Measurements from ENCODE around the gene WFS1. TPM values are rescaled to one million over a fixed set of nuclear protein-coding genes. Genes with fewer than 3 reads are reported as not detected.

The WFS1 gene
- total RNA-seq, 4 donors from 2014 or later, result 124 to 174 (median 132) TPM

DNA sequence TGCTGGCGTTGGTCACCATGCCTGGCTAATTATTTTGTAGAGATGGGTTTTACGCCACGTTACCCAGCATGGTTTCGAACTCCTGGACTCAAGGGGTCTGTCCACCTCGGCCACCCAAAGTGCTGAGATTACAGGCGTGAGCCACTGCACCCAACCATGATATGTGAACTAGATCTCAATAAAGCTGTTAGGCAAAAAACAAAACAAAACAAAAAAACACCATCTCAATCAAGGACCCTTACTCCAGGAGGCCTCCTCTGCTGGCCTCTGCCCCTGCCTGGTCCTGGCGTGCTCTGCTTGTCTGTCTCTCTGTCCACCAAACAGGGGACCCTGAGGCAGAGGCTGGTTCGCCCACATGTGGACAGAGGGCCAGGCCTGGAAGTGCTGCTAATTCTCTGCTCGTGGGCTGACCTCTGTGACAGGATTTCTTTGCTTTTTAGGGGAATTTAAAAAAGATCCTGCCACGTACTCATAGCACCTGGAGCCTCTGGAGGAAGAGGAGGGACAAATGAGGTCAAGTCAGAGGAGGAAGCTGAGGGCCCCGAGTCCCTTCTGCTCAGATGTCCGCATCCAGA is 32.7 kb upstream of the WFS1 start:
- no peaks in the 10 kb centered on the region for H3K9me3 ChIP-seq
- no peak for TF ChIP-seq POLR2A (IDR thresholded peaks at IDR 0.05)
- no peak for TF ChIP-seq CTCF (IDR thresholded peaks at IDR 0.05)
- no peak overlapping the region for H3K27ac ChIP-seq
- H3K4me1 ChIP-seq, result no peaks in the 10 kb centered on the region
- 75 to 78% methylated on average over 12 of the region's 12 CpGs for WGBS, 2 donors
- intact Hi-C loops (cut with DNase I), result no loop called here
- H3K4me3 ChIP-seq (replicated peaks in 1 of 3), result no peak overlapping the region
- no peaks in the 10 kb centered on the region for H3K36me3 ChIP-seq
- no peaks in the 10 kb centered on the region for H3K27me3 ChIP-seq
- DNase-seq, result no peak

DNA sequence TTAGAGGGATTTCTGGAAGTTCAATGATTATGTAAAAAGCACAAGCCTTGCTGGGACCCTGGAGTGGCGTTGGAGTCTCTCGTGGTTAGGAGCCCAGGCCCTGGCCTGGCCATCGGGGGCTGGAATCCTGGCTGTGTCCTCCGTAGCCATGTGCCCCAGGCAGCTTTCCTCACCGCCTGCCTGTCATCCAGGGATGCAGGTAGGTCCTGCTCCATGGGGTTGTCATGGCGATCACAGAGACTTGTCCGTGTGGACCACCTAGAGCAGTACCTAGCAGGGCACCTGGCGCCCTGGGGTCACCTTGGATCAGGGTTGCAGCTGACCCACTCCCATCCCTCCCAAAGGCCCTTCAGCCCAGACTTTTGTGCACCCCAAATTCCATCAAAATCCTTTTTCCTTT is 30.2 kb upstream of the WFS1 start:
- H3K27ac ChIP-seq, result no peak overlapping the region
- H3K4me3 ChIP-seq (replicated peaks in 1 of 3), result no peak overlapping the region
- 72 to 81% methylated on average over 8 of the region's 8 CpGs for WGBS, 2 donors
- H3K4me1 ChIP-seq, result no peaks in the 10 kb centered on the region
- intact Hi-C loops (cut with DNase I), result no loop called here
- H3K9me3 ChIP-seq, result no peaks in the 10 kb centered on the region
- no peaks in the 10 kb centered on the region for H3K36me3 ChIP-seq
- TF ChIP-seq CTCF (IDR thresholded peaks at IDR 0.05) (no peak), POLR2A (IDR thresholded peaks at IDR 0.05) (no peak)
- DNase-seq, result no peak
- no peaks in the 10 kb centered on the region for H3K27me3 ChIP-seq

DNA sequence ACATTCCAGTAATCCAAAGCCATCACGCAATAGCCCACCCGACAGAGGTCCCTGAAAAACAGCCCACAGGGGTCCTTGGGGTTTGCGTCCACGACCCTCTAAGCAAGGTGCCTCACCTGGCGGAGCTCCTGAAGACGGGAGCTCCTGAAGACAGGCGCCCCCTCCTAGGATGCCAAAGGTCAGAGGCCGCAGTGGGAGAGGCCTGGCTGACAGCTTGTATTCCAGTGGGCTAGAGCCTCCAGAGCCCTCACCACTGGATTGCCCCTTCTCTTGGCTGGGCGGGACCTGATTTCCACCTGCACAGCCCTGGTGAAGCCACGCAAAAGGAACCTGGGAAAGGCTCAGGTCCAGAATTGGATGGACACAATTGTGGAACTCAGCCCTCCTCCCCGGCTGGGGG is 29.7 kb upstream of the WFS1 start:
- Histone ChIP-seq H3K27me3 (no peaks in the 10 kb centered on the region), H3K4me3 (replicated peaks in 1 of 3) (no peak overlapping the region), H3K9me3 (no peaks in the 10 kb centered on the region), H3K36me3 (no peaks in the 10 kb centered on the region), H3K27ac (no peak overlapping the region), H3K4me1 (peaks cover 0 to under 1% of the 10 kb centered on the region in 2 donors)
- 78 to 79% methylated on average over 4 to 11 of the region's 11 CpGs for WGBS, 2 donors
- TF ChIP-seq POLR2A (IDR thresholded peaks at IDR 0.05) (no peak), CTCF (IDR thresholded peaks at IDR 0.05) (no peak)
- no peak for DNase-seq
- intact Hi-C loops (cut with DNase I), result loop anchor here (10.0 kb wide), 1 partner anchor 245 kb away; no protein-coding TSS in a partner anchor

DNA sequence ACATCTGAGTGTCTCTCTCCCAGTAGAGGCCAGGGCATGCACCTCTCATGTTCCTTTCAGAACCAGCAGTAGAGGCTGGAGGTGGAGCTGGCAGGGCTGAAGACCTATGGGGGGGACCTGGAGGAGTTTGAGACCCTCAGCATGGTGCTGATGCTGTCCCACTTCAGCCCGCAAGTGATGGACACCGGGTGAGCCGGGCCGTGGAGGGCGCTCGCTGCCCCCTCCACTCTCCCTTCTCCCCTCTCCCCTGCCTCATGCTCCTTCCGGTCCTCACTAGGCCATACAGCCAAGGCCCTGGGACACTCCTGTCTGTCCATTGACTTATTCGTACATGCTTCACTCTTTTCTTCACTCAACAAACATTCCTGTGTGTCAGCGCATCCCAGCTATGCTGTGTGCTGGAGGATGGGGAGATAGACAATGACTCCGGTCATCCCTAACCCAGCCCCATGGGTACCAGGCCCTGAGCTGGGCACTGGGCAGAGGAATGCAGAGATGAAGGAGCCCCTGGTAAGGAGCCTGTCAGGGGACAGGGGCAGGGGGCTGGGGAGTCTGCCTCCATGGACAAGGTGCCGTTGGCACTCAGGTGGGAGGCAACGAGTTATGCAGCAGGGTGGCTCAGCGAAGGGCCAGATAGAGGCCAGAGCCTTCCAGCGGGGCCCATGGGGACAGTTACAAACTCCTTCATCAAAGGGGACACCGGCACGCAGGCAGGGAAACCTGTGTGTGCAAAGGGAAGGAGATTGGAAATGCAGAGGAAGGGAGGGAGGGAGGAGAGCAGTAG is 28.4 kb upstream of the WFS1 start:
- 83 to 85% methylated on average over 13 to 16 of the region's 16 CpGs for WGBS, 2 donors
- Histone ChIP-seq H3K36me3 (no peaks in the 10 kb centered on the region), H3K9me3 (no peaks in the 10 kb centered on the region), H3K27ac (no peak overlapping the region), H3K27me3 (no peaks in the 10 kb centered on the region), H3K4me3 (replicated peaks in 1 of 3) (no peak overlapping the region), H3K4me1 (peaks cover 5 to 8% of the 10 kb centered on the region in 2 donors)
- no peak for DNase-seq
- TF ChIP-seq CTCF (IDR thresholded peaks at IDR 0.05) (no peak), POLR2A (IDR thresholded peaks at IDR 0.05) (no peak)
- intact Hi-C loops (cut with DNase I), result loop anchor here (10.0 kb wide), 1 partner anchor 246 kb away; no protein-coding TSS in a partner anchor

Measured in thyroid gland (tissue), 4 donors.